ENCODE data around the gene DMXL1. TPM values are rescaled to one million over a fixed set of nuclear protein-coding genes. Genes with fewer than 3 reads are reported as not detected.

Gene DMXL1
- total and polyA plus RNA-seq, 11 donors, result 8.2 to 39.0 (median 27.0) TPM

- 95 to 100% (median 97%) methylated on average over 2 of the region's 2 CpGs for WGBS, 4 donors
Observed at GRCh38 chr5:119282628-119283027, 211.7 kb downstream of the DMXL1 start.

GRCh38 chr5:119284031-119284430, 213.1 kb downstream of the DMXL1 start:
- no peak for TF ChIP-seq POLR2A (IDR thresholded peaks at IDR 0.05)
- no peak for TF ChIP-seq CTCF (IDR thresholded peaks at IDR 0.05)
- WGBS, 4 donors, result 80 to 92% (median 85%) methylated on average over 1 of the region's 1 CpG

More at GRCh38 chr5:119282628-119283027, 211.7 kb downstream of the DMXL1 start:
- ATAC-seq (no peak), DNase-seq (no peak)
- peaks cover 0 to 74% (median 7%) of the 10 kb centered on the region in 12 donors for H3K4me1 ChIP-seq
- H3K36me3 ChIP-seq, result no peaks in the 10 kb centered on the region
- intact Hi-C loops (cut with DNase I), result no loop called here
- H3K4me3 ChIP-seq, result no peak overlapping the region
- TF ChIP-seq POLR2A (IDR thresholded peaks at IDR 0.05) (no peak), CTCF (IDR thresholded peaks at IDR 0.05) (no peak)
- no peaks in the 10 kb centered on the region for H3K27me3 ChIP-seq
- H3K9me3 ChIP-seq, result no peaks in the 10 kb centered on the region
- H3K27ac ChIP-seq, result no peak overlapping the region

GRCh38 chr5:119285070-119285916, 214.4 kb downstream of the DMXL1 start:
- H3K4me1 ChIP-seq, result peaks cover 0 to 91% (median 21%) of the 10 kb centered on the region in 12 donors
- DNase-seq (peak in 2 of 5 donors; percentile 15 to 39), ATAC-seq (peak; percentile 36 to 63 (median 56))
- TF ChIP-seq CTCF (IDR thresholded peaks at IDR 0.05) (no peak), POLR2A (IDR thresholded peaks at IDR 0.05) (no peak)
- peak overlapping the region in 1 of 12 donors; percentile 81 for H3K27ac ChIP-seq
- H3K4me3 ChIP-seq, result no peak overlapping the region
- no peaks in the 10 kb centered on the region for H3K36me3 ChIP-seq
- 78 to 82% (median 80%) methylated on average over 5 of the region's 5 CpGs for WGBS, 4 donors
- intact Hi-C loops (cut with DNase I), result no loop called here
- no peaks in the 10 kb centered on the region for H3K9me3 ChIP-seq
- no peaks in the 10 kb centered on the region for H3K27me3 ChIP-seq

More at GRCh38 chr5:119284031-119284430, 213.1 kb downstream of the DMXL1 start:
- intact Hi-C loops (cut with DNase I), result no loop called here
- Histone ChIP-seq H3K27me3 (no peaks in the 10 kb centered on the region), H3K4me3 (no peak overlapping the region), H3K36me3 (no peaks in the 10 kb centered on the region), H3K4me1 (peaks cover 0 to 81% (median 19%) of the 10 kb centered on the region in 12 donors), H3K27ac (no peak overlapping the region), H3K9me3 (no peaks in the 10 kb centered on the region)
- no peak for ATAC-seq
- no peak for DNase-seq

Measured in heart left ventricle (tissue), 16 donors.